Measurements from ENCODE around the gene TRABD2B.

Gene TRABD2B

GRCh38 chr1:47843781-47844557 is 153.2 kb downstream of the TRABD2B start:
- no peak for DNase-seq

- no peak for DNase-seq
These were observed 154.1 kb downstream of the TRABD2B start for GRCh38 chr1:47843059-47843458.

GRCh38 chr1:47842228-47842919 is 154.8 kb downstream of the TRABD2B start:
- DNase-seq, result no peak

GRCh38 chr1:47841356-47841755 is 155.8 kb downstream of the TRABD2B start:
- DNase-seq, result no peak

GRCh38 chr1:47840393-47841190 is 156.6 kb downstream of the TRABD2B start:
- no peak for DNase-seq

GRCh38 chr1:47839433-47839760 is 157.8 kb downstream of the TRABD2B start:
- DNase-seq, result no peak

- DNase-seq, result no peak
These were observed 158.4 kb downstream of the TRABD2B start for GRCh38 chr1:47838562-47839432.

GRCh38 chr1:47837866-47838561 is 159.2 kb downstream of the TRABD2B start:
- DNase-seq, result no peak

- no peak for DNase-seq
These were observed 159.9 kb downstream of the TRABD2B start for GRCh38 chr1:47837056-47837830.

GRCh38 chr1:47835409-47835808 is 161.8 kb downstream of the TRABD2B start:
- no peak for DNase-seq

GRCh38 chr1:47834326-47834725 is 162.9 kb downstream of the TRABD2B start:
- DNase-seq, result no peak

GRCh38 chr1:47830641-47831333 is 166.4 kb downstream of the TRABD2B start:
- no peak for DNase-seq

- DNase-seq, result no peak
These were observed 167.2 kb downstream of the TRABD2B start for GRCh38 chr1:47830021-47830420.

- no peak for DNase-seq
These were observed 168.2 kb downstream of the TRABD2B start for GRCh38 chr1:47828978-47829377.

GRCh38 chr1:47827109-47827508 is 170.1 kb downstream of the TRABD2B start:
- no peak for DNase-seq

GRCh38 chr1:47824716-47825115 is 172.5 kb downstream of the TRABD2B start:
- no peak for DNase-seq

- no peak for DNase-seq
These were observed 172.9 kb downstream of the TRABD2B start for GRCh38 chr1:47824297-47824696.

GRCh38 chr1:47823040-47823808 is 174.0 kb downstream of the TRABD2B start:
- DNase-seq, result no peak

- no peak for DNase-seq
These were observed 175.4 kb downstream of the TRABD2B start for GRCh38 chr1:47821760-47822159.

- DNase-seq, result no peak
These were observed 177.7 kb downstream of the TRABD2B start for GRCh38 chr1:47819574-47819888.

Data from NCI-H526 treated with DMSO at 0.1 percent for 48 hours (cell line).